GM23248 (cell line): ENCODE data around the gene YKT6. TPM values are rescaled to one million over a fixed set of nuclear protein-coding genes. Genes with fewer than 3 reads are reported as not detected.

Experiments
- DNase-seq: peaks from one replicate; pipeline ENCODE4 v3.0.0-alpha.2; 2015
- H2AFZ ChIP-seq: fragments of 200-600 bp; sonication (generic); 2 replicates; pipeline ENCODE4 v1.6.1; 2016; ENCODE audit warnings: antibody characterized with exemption
- H3F3A ChIP-seq: fragments of 200-600 bp; sonication (generic); 2 replicates; pipeline ENCODE4 v1.6.1; 2016; ENCODE audit warnings: mild to moderate bottlenecking, antibody characterized with exemption, mixed run types; ENCODE audit not compliant: insufficient read depth
- H3K27ac ChIP-seq: fragments of 200-600 bp; sonication (generic); 2 replicates; pipeline ENCODE4 v1.5.1; 2016; ENCODE audit warnings: mild to moderate bottlenecking
- H3K27me3 ChIP-seq: fragments of 200-600 bp; sonication (generic); replicated peaks from 2 replicates; pipeline ENCODE4 v1.6.1; 2016; ENCODE audit warnings: mild to moderate bottlenecking; ENCODE audit not compliant: insufficient read depth
- H3K36me3 ChIP-seq: fragments of 200-600 bp; sonication (generic); 2 replicates; pipeline ENCODE4 v1.6.1; 2016; ENCODE audit warnings: low read depth, mild to moderate bottlenecking
- H3K4me1 ChIP-seq: fragments of 200-600 bp; sonication (generic); 2 replicates; pipeline ENCODE4 v1.6.1; 2016; ENCODE audit warnings: mild to moderate bottlenecking; ENCODE audit not compliant: insufficient read depth
- H3K4me2 ChIP-seq: fragments of 200-600 bp; sonication (generic); one replicate; pipeline ENCODE4 v1.6.1; 2016; ENCODE audit warnings: mild to moderate bottlenecking; ENCODE audit not compliant: unreplicated experiment
- H3K4me3 ChIP-seq: fragments of 200-600 bp; sonication (generic); 2 replicates; pipeline ENCODE4 v1.5.1; 2016; ENCODE audit warnings: mild to moderate bottlenecking
- H3K79me2 ChIP-seq: fragments of 200-600 bp; sonication (generic); 2 replicates; pipeline ENCODE4 v1.6.1; 2016; ENCODE audit warnings: mild to moderate bottlenecking; ENCODE audit not compliant: insufficient read depth
- H3K9ac ChIP-seq: fragments of 200-600 bp; sonication (generic); 2 replicates; pipeline ENCODE4 v1.6.1; 2016; ENCODE audit warnings: mild to moderate bottlenecking
- H3K9me2 ChIP-seq: fragments of 200-600 bp; sonication (generic); 2 replicates; pipeline ENCODE4 v1.6.1; 2016; ENCODE audit warnings: mixed run types, mild to moderate bottlenecking, moderate library complexity; ENCODE audit not compliant: insufficient read depth
- H3K9me3 ChIP-seq: fragments of 200-600 bp; sonication (generic); one replicate; pipeline ENCODE4 v1.6.1; 2017; ENCODE audit warnings: low read depth
- H4K20me1 ChIP-seq: fragments of 200-600 bp; sonication (generic); 2 replicates; pipeline ENCODE4 v1.6.0; 2016; ENCODE audit not compliant: insufficient read depth
- EZH2 ChIP-seq: fragments of 200-600 bp; sonication (generic); IDR thresholded peaks from 2 replicates; pipeline ENCODE4 v1.6.1; 2018; ENCODE audit warnings: antibody characterized with exemption, mild to moderate bottlenecking; ENCODE audit not compliant: insufficient read depth, poor library complexity, severe bottlenecking
- EZH2phosphoT487 ChIP-seq: fragments of 200-600 bp; sonication (generic); IDR thresholded peaks from 2 replicates; pipeline ENCODE4 v1.6.1; 2018; ENCODE audit warnings: antibody characterized with exemption, moderate library complexity, mild to moderate bottlenecking, low read depth; ENCODE audit not compliant: insufficient read depth
- WGBS, 2 experiments: methylation state at CpG; one replicate each; pipeline ENCODE4 v1.1.6; 2015 to 2017; ENCODE audit warnings: low lambda C conversion rate in 2 of 2, low coverage in 1 of 2; ENCODE audit errors: missing lambda C conversion rate in 2 of 2; 5-methylcytosine and 5-hydroxymethylcytosine counted together
- in situ Hi-C: fragments of 300-500 bp; cut with MboI; formaldehyde crosslinking; loops from 2 replicates; pipeline ENCODE4 v1.15.0; 2020
- polyA plus RNA-seq: library from polyadenylated mRNA; unstranded; fragments of >200 nt; fragmentation: Nextera tagmentation; extraction: Ambion mirVana; gene quantifications from 2 replicates; pipeline ENCODE4 v1.2.1, GENCODE V29; 2016
- total RNA-seq: library from RNA; depleted of rRNA; stranded (reverse); fragments of >200 nt; shearing (Covaris generic); gene quantifications from 2 replicates; pipeline ENCODE4 v1.2.3, GENCODE V29; 2014

The YKT6 gene
- total and polyA plus RNA-seq, 2 experiments from 2014 or later, result 108 to 148 TPM

DNA sequence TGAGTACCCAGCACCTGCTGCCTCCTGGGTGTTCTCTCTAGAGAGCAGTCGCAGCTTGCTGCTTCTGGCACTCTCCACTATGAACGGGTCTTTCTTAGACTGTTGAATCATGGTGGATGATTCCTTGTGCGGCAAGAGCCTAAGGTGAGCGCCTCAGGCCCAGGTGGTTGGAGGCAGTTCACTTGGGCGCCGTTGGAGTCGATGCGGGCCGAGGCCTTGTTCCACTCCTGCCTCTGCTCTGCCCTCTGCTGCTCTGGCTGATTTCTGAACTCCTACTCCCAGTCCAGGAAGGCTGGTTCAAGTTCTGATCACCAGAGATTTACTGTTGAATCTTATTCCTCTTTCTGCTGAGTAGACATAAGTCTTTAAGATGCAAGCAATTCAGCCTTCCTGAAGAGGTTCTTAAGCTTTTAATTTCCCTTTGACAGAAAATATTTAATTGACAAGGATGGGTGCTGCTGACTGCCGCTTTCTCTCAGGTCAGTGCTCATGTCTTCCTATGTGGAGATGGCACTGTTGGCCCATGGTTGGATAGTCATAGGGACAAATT, 10.4 kb downstream of the YKT6 start:
- Histone ChIP-seq H3K27me3 (no peaks in the 10 kb centered on the region), H3K79me2 (peaks cover 39% of the 10 kb centered on the region), H3K9me3 (no peaks in the 10 kb centered on the region), H3K4me1 (no peaks in the 10 kb centered on the region), H2AFZ (no peak overlapping the region), H3K4me3 (no peak overlapping the region), H3K9ac (no peak overlapping the region), H3K36me3 (peaks cover 57% of the 10 kb centered on the region), H3K9me2 (no peaks in the 10 kb centered on the region), H3K4me2 (no peak overlapping the region), H3K27ac (no peak overlapping the region), H4K20me1 (no peaks in the 10 kb centered on the region), H3F3A (peaks cover 5% of the 10 kb centered on the region)
- DNase-seq, result no peak
- WGBS, 2 experiments, result 83 to 86% methylated on average over 10 of the region's 10 CpGs
- in situ Hi-C loops, result no loop called here
- TF ChIP-seq EZH2phosphoT487 (no peak), EZH2 (no peak)

DNA sequence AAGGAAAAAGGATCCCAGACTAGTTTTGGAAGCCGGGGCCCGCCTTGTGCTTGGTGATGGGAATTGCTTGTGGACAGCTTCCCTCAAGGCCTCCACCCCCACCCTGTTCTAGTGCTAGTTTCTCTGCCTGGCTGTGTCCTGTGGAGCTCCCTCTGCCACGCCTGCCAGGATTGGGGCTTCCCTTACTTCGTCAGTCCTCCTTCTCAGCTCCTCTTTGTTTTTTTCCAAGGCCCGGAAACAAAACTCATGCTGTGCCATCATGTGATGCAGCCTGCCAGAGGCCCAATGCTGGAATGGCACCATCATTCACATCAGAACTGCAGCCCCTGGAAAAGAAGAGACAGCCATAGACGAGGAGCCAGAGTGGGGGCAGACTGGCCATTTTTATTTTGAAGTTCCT, 11.2 kb downstream of the YKT6 start:
- peaks cover 49% of the 10 kb centered on the region for H3K36me3 ChIP-seq
- H3K27me3 ChIP-seq, result no peaks in the 10 kb centered on the region
- WGBS, 2 experiments, result 77 to 84% methylated on average over 6 of the region's 6 CpGs
- H3K27ac ChIP-seq, result no peak overlapping the region
- no peak overlapping the region for H3K4me3 ChIP-seq
- no peak overlapping the region for H3K9ac ChIP-seq
- in situ Hi-C loops, result no loop called here
- no peaks in the 10 kb centered on the region for H3K4me1 ChIP-seq
- H3K9me2 ChIP-seq, result no peaks in the 10 kb centered on the region
- DNase-seq, result no peak
- no peaks in the 10 kb centered on the region for H4K20me1 ChIP-seq
- H3K79me2 ChIP-seq, result peaks cover 30% of the 10 kb centered on the region
- H3F3A ChIP-seq, result peaks cover 5% of the 10 kb centered on the region
- no peak for TF ChIP-seq EZH2phosphoT487
- TF ChIP-seq EZH2, result no peak
- no peak overlapping the region for H3K4me2 ChIP-seq
- no peaks in the 10 kb centered on the region for H3K9me3 ChIP-seq
- no peak overlapping the region for H2AFZ ChIP-seq

DNA sequence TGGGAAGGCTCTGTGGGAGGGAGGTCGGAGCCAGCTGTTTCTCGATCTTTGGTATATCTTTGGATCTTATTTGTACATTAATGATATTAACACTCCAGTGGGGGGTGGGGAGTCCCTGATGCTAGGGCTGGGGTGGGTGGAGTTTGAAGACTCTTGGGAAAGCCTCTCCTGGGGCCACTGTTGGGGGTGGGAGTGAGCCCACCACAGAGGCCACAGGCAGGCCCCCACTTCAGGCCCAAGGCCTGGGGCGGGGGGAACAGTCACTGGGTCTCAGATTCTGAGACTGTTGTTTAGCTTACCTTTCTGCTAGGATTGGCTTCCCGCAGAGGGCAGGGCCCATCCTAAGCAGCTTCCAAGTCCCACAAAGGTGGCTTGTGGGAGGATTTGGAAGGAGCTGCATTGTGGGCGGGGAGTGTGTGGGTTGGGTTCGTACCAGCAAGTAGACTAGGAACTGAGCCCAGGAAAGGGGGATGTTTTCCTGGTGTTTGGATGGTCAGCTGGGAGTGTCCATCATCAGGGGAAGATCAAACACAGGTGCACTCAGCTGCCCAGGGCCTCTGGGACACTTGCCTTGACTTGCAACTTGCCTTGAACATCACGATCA, 11.9 kb downstream of the YKT6 start:
- no peak overlapping the region for H3K4me2 ChIP-seq
- peaks cover 5% of the 10 kb centered on the region for H3F3A ChIP-seq
- H3K4me3 ChIP-seq, result no peak overlapping the region
- H3K4me1 ChIP-seq, result no peaks in the 10 kb centered on the region
- H3K79me2 ChIP-seq, result peaks cover 24% of the 10 kb centered on the region
- no peak overlapping the region for H3K9ac ChIP-seq
- WGBS, 2 experiments, result 88% methylated on average over 7 of the region's 7 CpGs
- no peaks in the 10 kb centered on the region for H3K9me2 ChIP-seq
- no peaks in the 10 kb centered on the region for H4K20me1 ChIP-seq
- no peaks in the 10 kb centered on the region for H3K27me3 ChIP-seq
- no peak overlapping the region for H2AFZ ChIP-seq
- no peak overlapping the region for H3K27ac ChIP-seq
- TF ChIP-seq EZH2phosphoT487 (no peak), EZH2 (no peak)
- in situ Hi-C loops, result no loop called here
- no peaks in the 10 kb centered on the region for H3K9me3 ChIP-seq
- no peak for DNase-seq
- peaks cover 43% of the 10 kb centered on the region for H3K36me3 ChIP-seq

DNA sequence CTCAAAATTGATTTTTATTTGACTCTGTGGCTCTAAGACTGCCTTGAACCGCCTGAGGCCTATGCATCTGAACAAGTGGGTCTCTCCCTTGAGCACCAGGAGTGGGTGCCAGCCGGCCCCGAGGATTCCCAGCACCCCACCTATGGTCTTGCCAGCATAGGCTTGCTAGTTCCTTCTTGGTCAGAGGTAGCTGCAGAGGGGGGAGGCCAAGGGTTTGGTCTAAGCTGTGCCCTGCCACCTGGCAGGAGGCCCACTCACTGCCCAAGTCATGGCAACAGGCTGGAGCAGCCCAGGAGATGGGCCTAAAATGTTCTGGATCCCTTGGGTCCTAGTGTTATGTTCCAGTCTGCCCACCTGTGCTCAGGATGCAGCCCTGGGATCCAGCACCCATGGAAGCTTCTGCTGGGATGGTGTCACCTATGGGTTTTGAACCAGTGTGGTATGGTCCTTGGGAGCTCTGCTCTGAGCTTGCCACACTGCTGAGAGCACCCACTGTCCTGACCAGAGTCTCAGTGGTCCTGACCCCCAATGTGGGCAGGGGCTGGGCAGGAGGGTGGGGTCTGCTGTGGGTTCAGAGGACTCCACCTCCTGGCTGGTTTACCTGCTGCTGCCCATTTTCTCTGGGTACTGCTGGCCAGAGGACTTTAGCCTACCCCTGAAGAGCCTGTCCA, 12.6 kb downstream of the YKT6 start:
- no peak overlapping the region for H2AFZ ChIP-seq
- in situ Hi-C loops, result no loop called here
- H3K9me3 ChIP-seq, result no peaks in the 10 kb centered on the region
- peaks cover 38% of the 10 kb centered on the region for H3K36me3 ChIP-seq
- no peak for DNase-seq
- no peaks in the 10 kb centered on the region for H3K4me1 ChIP-seq
- H4K20me1 ChIP-seq, result no peaks in the 10 kb centered on the region
- H3K9me2 ChIP-seq, result no peaks in the 10 kb centered on the region
- H3K4me3 ChIP-seq, result no peak overlapping the region
- no peak overlapping the region for H3K27ac ChIP-seq
- WGBS, 2 experiments, result 54 to 69% methylated on average over 3 of the region's 3 CpGs
- no peak overlapping the region for H3K9ac ChIP-seq
- peaks cover 20% of the 10 kb centered on the region for H3K79me2 ChIP-seq
- TF ChIP-seq EZH2phosphoT487, result no peak
- TF ChIP-seq EZH2, result no peak
- H3K4me2 ChIP-seq, result no peak overlapping the region
- H3K27me3 ChIP-seq, result no peaks in the 10 kb centered on the region
- peaks cover 5% of the 10 kb centered on the region for H3F3A ChIP-seq
